Measurements from ENCODE around the gene CRABP1.

The CRABP1 gene

DNA sequence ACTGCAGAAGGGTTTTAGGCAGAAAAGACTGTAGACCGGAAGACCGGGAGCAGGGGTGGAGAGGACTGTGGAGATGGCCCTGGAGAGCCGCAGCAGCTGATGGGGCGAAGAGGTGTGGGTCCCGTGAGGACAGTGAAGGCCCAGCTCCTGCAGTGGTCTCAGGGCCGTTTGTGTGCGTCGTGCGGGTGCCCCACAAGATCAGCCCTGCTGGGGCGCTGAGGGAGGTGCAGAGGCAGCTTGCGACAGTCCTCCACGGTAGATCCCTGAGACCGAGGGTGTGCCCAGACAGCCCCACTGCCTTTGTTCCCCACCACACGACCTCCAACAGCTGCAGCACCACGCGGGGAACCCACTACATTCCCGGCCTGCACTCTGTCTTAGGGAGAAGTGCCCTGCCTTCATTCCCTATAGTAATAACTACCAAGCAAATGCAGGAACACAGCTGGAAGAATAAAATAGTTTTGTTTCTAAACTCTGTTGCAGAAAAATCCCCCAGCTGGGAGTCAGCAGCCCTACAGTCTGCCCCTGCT, 19.0 kb upstream of the CRABP1 start:
- Histone ChIP-seq H3K4me3 (ENCODE audit: low read length) (no peak overlapping the region), H3F3A (ENCODE audit: insufficient read depth, low read length) (no peaks in the 10 kb centered on the region), H3K27me3 (replicated peaks; ENCODE audit: insufficient read depth, low read length) (no peaks in the 10 kb centered on the region), H3K9me3 (replicated peaks; ENCODE audit: insufficient read depth, low read length) (no peaks in the 10 kb centered on the region), H3K36me3 (replicated peaks; ENCODE audit: insufficient read depth, low read length) (no peaks in the 10 kb centered on the region), H3K9ac (ENCODE audit: low read length) (no peak overlapping the region), H3K27ac (ENCODE audit: low read length) (no peak overlapping the region), H3K4me2 (ENCODE audit: low read depth, low read length) (no peak overlapping the region), H3K79me2 (ENCODE audit: low read length) (no peaks in the 10 kb centered on the region), H4K20me1 (ENCODE audit: insufficient read depth, low read length) (no peaks in the 10 kb centered on the region), H2AFZ (ENCODE audit: low read length) (no peak overlapping the region), H3K4me1 (ENCODE audit: low read length) (no peaks in the 10 kb centered on the region), H3K9me2 (replicated peaks; ENCODE audit: insufficient read depth, low read length) (no peaks in the 10 kb centered on the region)
- DNase-seq: no peak
- TF ChIP-seq, protein P1, sequence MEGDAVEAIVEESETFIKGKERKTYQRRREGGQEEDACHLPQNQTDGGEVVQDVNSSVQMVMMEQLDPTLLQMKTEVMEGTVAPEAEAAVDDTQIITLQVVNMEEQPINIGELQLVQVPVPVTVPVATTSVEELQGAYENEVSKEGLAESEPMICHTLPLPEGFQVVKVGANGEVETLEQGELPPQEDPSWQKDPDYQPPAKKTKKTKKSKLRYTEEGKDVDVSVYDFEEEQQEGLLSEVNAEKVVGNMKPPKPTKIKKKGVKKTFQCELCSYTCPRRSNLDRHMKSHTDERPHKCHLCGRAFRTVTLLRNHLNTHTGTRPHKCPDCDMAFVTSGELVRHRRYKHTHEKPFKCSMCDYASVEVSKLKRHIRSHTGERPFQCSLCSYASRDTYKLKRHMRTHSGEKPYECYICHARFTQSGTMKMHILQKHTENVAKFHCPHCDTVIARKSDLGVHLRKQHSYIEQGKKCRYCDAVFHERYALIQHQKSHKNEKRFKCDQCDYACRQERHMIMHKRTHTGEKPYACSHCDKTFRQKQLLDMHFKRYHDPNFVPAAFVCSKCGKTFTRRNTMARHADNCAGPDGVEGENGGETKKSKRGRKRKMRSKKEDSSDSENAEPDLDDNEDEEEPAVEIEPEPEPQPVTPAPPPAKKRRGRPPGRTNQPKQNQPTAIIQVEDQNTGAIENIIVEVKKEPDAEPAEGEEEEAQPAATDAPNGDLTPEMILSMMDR (IDR thresholded peaks at IDR 0.05; ENCODE audit: low read length): no peak
- TF ChIP-seq EZH2 (optimal IDR thresholded peaks at IDR 0.05; ENCODE audit: low read depth, low read length): no peak
- no peak for TF ChIP-seq EZH2phosphoT487 (IDR thresholded peaks at IDR 0.05; ENCODE audit: low read length)

DNA sequence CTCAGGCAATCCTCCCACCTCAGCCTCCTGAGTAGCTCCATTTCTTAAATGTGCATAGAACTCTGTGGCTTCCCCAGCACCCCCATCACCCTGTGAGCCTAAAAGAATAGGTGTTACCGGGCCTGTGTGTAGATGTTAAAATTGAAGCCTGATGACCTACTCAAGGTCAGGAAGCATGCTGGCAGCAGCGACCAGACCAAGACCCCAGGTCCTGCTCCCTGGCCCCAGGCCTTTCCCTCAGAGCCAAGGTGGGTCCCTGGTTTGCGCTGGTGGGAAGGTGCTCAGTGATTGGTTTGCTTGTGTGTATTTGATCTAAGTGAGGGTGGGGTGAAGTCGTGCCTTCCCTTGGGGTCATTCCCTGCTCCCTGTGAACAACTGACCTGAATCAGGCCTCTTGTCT, 18.4 kb upstream of the CRABP1 start:
- TF ChIP-seq EZH2phosphoT487 (IDR thresholded peaks at IDR 0.05; ENCODE audit: low read length) (no peak), EZH2 (optimal IDR thresholded peaks at IDR 0.05; ENCODE audit: low read depth, low read length) (no peak)
- TF ChIP-seq, protein P1 (IDR thresholded peaks at IDR 0.05; ENCODE audit: low read length): no peak
- no peaks in the 10 kb centered on the region for H3K4me1 ChIP-seq (ENCODE audit: low read length)
- H3K27me3 ChIP-seq (replicated peaks; ENCODE audit: insufficient read depth, low read length): no peaks in the 10 kb centered on the region
- H3K79me2 ChIP-seq (ENCODE audit: low read length): no peaks in the 10 kb centered on the region
- H3K9me2 ChIP-seq (replicated peaks; ENCODE audit: insufficient read depth, low read length): no peaks in the 10 kb centered on the region
- no peaks in the 10 kb centered on the region for H3F3A ChIP-seq (ENCODE audit: insufficient read depth, low read length)
- no peak overlapping the region for H3K27ac ChIP-seq (ENCODE audit: low read length)
- no peaks in the 10 kb centered on the region for H4K20me1 ChIP-seq (ENCODE audit: insufficient read depth, low read length)
- H2AFZ ChIP-seq (ENCODE audit: low read length): no peak overlapping the region
- no peak overlapping the region for H3K4me2 ChIP-seq (ENCODE audit: low read depth, low read length)
- no peak overlapping the region for H3K9ac ChIP-seq (ENCODE audit: low read length)
- DNase-seq: no peak
- no peaks in the 10 kb centered on the region for H3K36me3 ChIP-seq (replicated peaks; ENCODE audit: insufficient read depth, low read length)
- no peaks in the 10 kb centered on the region for H3K9me3 ChIP-seq (replicated peaks; ENCODE audit: insufficient read depth, low read length)
- H3K4me3 ChIP-seq (ENCODE audit: low read length): no peak overlapping the region

DNA sequence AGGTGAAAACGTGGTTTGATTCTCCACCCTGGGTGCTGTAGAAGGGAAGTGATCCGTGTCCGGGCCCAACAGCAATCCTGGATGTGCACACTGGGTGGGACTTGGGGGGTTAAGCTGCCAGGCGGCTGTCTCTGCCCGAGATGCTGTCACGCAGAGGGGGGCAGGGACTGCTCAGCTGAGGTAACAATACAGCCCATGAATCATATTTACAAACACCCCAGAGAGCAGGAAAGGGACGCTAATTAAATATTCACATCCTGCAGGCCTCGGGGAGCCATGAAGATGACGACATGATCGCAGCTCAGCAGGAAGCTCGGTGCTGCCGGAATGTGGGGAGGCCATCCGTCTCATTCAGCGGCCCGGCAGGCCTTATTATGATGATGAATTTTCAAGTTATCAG, 17.9 kb upstream of the CRABP1 start:
- Histone ChIP-seq H3K4me3 (ENCODE audit: low read length) (no peak overlapping the region), H3K4me2 (ENCODE audit: low read depth, low read length) (no peak overlapping the region), H3K27me3 (replicated peaks; ENCODE audit: insufficient read depth, low read length) (no peaks in the 10 kb centered on the region), H3K36me3 (replicated peaks; ENCODE audit: insufficient read depth, low read length) (no peaks in the 10 kb centered on the region), H3K79me2 (ENCODE audit: low read length) (no peaks in the 10 kb centered on the region), H3K9me2 (replicated peaks; ENCODE audit: insufficient read depth, low read length) (no peaks in the 10 kb centered on the region), H3K4me1 (ENCODE audit: low read length) (no peaks in the 10 kb centered on the region), H2AFZ (ENCODE audit: low read length) (no peak overlapping the region), H3F3A (ENCODE audit: insufficient read depth, low read length) (no peaks in the 10 kb centered on the region), H3K9ac (ENCODE audit: low read length) (no peak overlapping the region), H3K27ac (ENCODE audit: low read length) (no peak overlapping the region), H3K9me3 (replicated peaks; ENCODE audit: insufficient read depth, low read length) (no peaks in the 10 kb centered on the region), H4K20me1 (ENCODE audit: insufficient read depth, low read length) (no peaks in the 10 kb centered on the region)
- DNase-seq: no peak
- TF ChIP-seq, protein P1 (IDR thresholded peaks at IDR 0.05; ENCODE audit: low read length): no peak
- no peak for TF ChIP-seq EZH2 (optimal IDR thresholded peaks at IDR 0.05; ENCODE audit: low read depth, low read length)
- no peak for TF ChIP-seq EZH2phosphoT487 (IDR thresholded peaks at IDR 0.05; ENCODE audit: low read length)
